HG02973 (cell line): ENCODE data around the gene CCDC190.
"Not testable (repeated sequence)": the region's sequence is repeated elsewhere in the genome, so short reads cannot be mapped to it uniquely, and the experiment has no call there.

ENCODE experiments used
- ATAC-seq: cut with Tn5 transposase; IDR thresholded peaks from one replicate; pipeline ENCODE4 v1.9.1; 2021; ENCODE audit warnings: moderate library complexity; ENCODE audit not compliant: unreplicated experiment

CCDC190 gene

GRCh38 chr1:162838863-162839262, 22.1 kb downstream of the CCDC190 start:
- ATAC-seq, result no peak

- peak; percentile 71 for ATAC-seq
Observed at GRCh38 chr1:162835157-162835899, 25.6 kb downstream of the CCDC190 start.

GRCh38 chr1:162832470-162832869, 28.5 kb downstream of the CCDC190 start:
- no peak for ATAC-seq

GRCh38 chr1:162829268-162829667, 31.7 kb downstream of the CCDC190 start:
- no peak for ATAC-seq

- ATAC-seq, result no peak
Observed at GRCh38 chr1:162823771-162824525, 37.0 kb downstream of the CCDC190 start.

- ATAC-seq, result no peak
Observed at GRCh38 chr1:162823231-162823630, 37.7 kb downstream of the CCDC190 start.

- ATAC-seq, result no peak
Observed at GRCh38 chr1:162822391-162823200, 38.4 kb downstream of the CCDC190 start.

GRCh38 chr1:162818666-162819065, 42.3 kb downstream of the CCDC190 start:
- not testable (repeated sequence) for ATAC-seq

GRCh38 chr1:162818136-162818535, 42.8 kb downstream of the CCDC190 start:
- not testable (repeated sequence) for ATAC-seq

GRCh38 chr1:162812357-162812756, 48.6 kb downstream of the CCDC190 start:
- not testable (repeated sequence) for ATAC-seq

GRCh38 chr1:162807503-162807902, 53.5 kb downstream of the CCDC190 start:
- ATAC-seq, result not testable (repeated sequence)
